Thymus (tissue), 11 donors: Measurements from ENCODE around the gene MIR17HG. TPM values are rescaled to one million over a fixed set of nuclear protein-coding genes. Genes with fewer than 3 reads are reported as not detected.
"Not testable (repeated sequence)": the region's sequence is repeated elsewhere in the genome, so short reads cannot be mapped to it uniquely, and the experiment has no call there.

Source experiments
- DNase-seq, 9 donors: peaks; one replicate each; pipeline ENCODE4 v3.0.0-alpha.2; 2013; ENCODE audit warnings: low spot score in 9 of 9, low read depth in 6 of 9, missing footprints in 1 of 9
- H3K27ac ChIP-seq, 2 donors: one replicate each; pipeline ENCODE4 v1.5.1; 2013; ENCODE audit warnings: control low read depth in 1 of 2, low read depth in 1 of 2, low read length in 1 of 2, mild to moderate bottlenecking in 1 of 2, moderate library complexity in 1 of 2
- H3K27me3 ChIP-seq, 2 donors: one replicate each; pipeline ENCODE4 v1.5.1; 2013; ENCODE audit warnings: low read length in 1 of 2; ENCODE audit not compliant: control insufficient read depth in 2 of 2, insufficient read depth in 1 of 2
- H3K36me3 ChIP-seq, 2 donors: one replicate each; pipeline ENCODE4 v1.5.1; 2013; ENCODE audit warnings: low read length in 1 of 2, mild to moderate bottlenecking in 1 of 2, moderate library complexity in 1 of 2; ENCODE audit not compliant: control insufficient read depth in 2 of 2, insufficient read depth in 2 of 2
- H3K4me1 ChIP-seq, 2 donors: one replicate each; pipeline ENCODE4 v1.5.1; 2013; ENCODE audit warnings: low read length in 2 of 2; ENCODE audit not compliant: control insufficient read depth in 2 of 2, insufficient read depth in 2 of 2
- H3K4me3 ChIP-seq, 2 donors: one replicate each; pipeline ENCODE4 v1.5.1; 2013; ENCODE audit warnings: low read length in 2 of 2, control low read depth in 1 of 2, mild to moderate bottlenecking in 1 of 2
- H3K9me3 ChIP-seq, 2 donors: one replicate each; pipeline ENCODE4 v1.5.1; 2013; ENCODE audit warnings: low read length in 1 of 2, mild to moderate bottlenecking in 1 of 2; ENCODE audit not compliant: control insufficient read depth in 2 of 2, insufficient read depth in 1 of 2
- WGBS: extraction: QIAGEN DNeasy Blood & Tissue Kit; methylation state at CpG from one replicate; pipeline ENCODE4 v1.1.7; 2013; 5-methylcytosine and 5-hydroxymethylcytosine counted together
- polyA plus RNA-seq: library from polyadenylated mRNA; stranded (reverse); fragments of 200-250 nt; gene quantifications from one replicate; pipeline ENCODE4 v1.2.3, GENCODE V29; 2013
- total RNA-seq: library from RNA; stranded (reverse); fragments of 120-200 nt; gene quantifications from one replicate; pipeline ENCODE4 v1.2.4, GENCODE V29; 2013
- donor health status: healthy.

Gene MIR17HG
- total and polyA plus RNA-seq, 2 donors = 9.6 to 10.2 TPM

DNA sequence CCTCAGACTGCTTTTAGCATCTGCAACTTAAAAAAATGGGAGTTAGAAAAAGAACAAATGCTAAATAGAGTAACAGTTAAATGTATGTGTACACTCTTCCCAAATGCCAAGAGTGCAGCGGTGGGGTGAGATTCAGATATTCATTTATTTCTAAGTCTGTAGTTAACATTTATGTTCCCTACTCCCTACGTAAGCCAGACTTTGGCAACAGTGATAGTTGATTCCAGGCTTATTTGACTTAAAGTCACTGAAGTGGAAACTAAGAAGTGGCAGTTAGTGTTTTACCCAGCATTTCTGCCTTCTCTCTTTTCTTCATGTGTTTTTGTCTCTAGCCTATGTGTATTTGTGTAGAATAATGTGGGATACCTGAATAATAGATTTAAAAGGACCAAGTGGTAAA lies 4.5 kb downstream of the MIR17HG start:
- Histone ChIP-seq H3K4me1 (peaks cover 6 to 8% of the 10 kb centered on the region in 2 donors), H3K9me3 (no peaks in the 10 kb centered on the region), H3K27ac (no peak overlapping the region), H3K36me3 (peaks cover 4 to 59% of the 10 kb centered on the region in 2 donors), H3K4me3 (no peak overlapping the region), H3K27me3 (no peaks in the 10 kb centered on the region)
- no peak for DNase-seq
- WGBS = 97% methylated on average over 2 of the region's 2 CpGs

DNA sequence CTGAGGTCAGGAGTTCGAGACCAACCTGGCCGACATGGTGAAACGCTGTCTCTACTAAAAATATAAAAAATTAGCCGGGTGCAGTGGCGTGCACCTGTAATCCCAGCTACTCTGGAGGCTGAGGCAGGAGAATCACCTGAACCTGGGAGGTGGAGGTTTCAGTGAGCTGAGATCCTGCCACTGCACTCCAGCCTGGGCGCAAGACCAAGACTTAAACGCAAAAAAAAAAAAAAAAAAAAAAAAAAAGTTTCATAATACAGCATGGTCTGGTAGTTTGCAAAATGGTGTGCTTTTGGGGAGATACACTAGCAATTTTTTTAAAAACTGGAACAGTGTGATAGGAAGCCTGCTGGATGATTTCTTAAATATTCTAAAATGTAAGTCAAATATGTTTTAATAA lies 5.4 kb downstream of the MIR17HG start:
- DNase-seq, H3K4me3 ChIP-seq, H3K9me3 ChIP-seq, H3K4me1 ChIP-seq, H3K27ac ChIP-seq, H3K27me3 ChIP-seq: not testable (repeated sequence)
- peaks cover 4 to 66% of the 10 kb centered on the region in 2 donors for H3K36me3 ChIP-seq
- 96% methylated on average over 7 of the region's 7 CpGs for WGBS

DNA sequence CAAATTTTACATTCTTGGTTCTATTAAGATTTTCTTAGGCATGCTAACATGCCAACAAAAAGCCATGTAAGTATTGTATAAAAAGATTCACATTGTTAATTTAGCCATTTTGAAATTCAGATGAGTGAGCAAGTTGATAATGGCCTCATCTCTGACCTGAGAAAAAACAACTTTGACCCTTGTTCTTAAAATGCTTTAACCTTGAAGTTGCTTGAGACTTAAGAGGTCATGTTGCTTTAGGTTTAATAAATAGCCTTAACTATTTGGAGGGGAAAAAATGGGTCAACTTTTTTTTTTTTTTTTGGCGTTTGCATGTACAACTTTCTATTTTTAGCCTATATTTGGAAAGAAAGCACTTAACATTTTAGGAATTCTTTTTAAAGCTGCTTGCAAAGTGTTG lies 6.0 kb downstream of the MIR17HG start:
- Histone ChIP-seq H3K27me3 (no peaks in the 10 kb centered on the region), H3K4me3 (no peak overlapping the region), H3K4me1 (peaks cover 4 to 8% of the 10 kb centered on the region in 2 donors), H3K9me3 (no peaks in the 10 kb centered on the region), H3K27ac (no peak overlapping the region), H3K36me3 (peaks cover 4 to 71% of the 10 kb centered on the region in 2 donors)
- DNase-seq = no peak
- 81% methylated on average over 1 of the region's 1 CpG for WGBS

DNA sequence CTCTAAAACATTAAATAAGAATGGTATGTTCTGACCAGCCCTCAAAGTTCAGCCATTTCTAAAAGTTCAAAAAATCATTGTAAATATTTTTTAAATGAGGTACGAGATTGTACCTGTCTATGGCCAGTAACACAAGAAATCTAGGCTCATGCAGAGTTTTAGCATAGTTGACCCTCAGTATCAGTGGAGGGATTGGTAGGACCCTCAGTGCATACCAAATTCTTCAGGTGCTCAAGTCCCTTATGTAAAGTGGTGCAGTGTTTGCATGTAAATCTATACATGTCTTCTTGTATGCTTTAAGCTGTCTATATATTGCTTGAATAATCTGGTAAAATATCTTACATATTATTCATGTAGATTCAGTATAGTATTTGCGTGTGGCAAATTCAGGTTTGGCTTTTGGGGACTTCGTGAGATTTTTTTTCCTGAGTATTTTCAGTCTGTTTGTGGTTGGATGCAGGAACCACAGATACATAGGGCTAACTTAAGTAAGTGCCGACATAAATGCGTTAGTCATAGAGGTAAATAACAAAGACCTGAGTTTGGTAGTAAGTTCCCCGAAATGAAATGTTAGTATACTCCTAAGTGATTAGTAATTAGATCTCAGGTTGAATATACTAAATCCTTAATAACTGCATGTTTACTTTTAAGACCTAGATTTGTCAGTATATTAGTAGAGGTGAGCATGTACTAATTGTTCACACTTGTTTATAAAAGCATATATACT lies 7.8 kb downstream of the MIR17HG start:
- Histone ChIP-seq H3K9me3 (no peaks in the 10 kb centered on the region), H3K4me3 (no peak overlapping the region), H3K27ac (no peak overlapping the region), H3K27me3 (no peaks in the 10 kb centered on the region), H3K4me1 (peaks cover 6 to 9% of the 10 kb centered on the region in 2 donors), H3K36me3 (peaks cover 4 to 72% of the 10 kb centered on the region in 2 donors)
- 90% methylated on average over 6 of the region's 6 CpGs for WGBS
- DNase-seq = no peak

DNA sequence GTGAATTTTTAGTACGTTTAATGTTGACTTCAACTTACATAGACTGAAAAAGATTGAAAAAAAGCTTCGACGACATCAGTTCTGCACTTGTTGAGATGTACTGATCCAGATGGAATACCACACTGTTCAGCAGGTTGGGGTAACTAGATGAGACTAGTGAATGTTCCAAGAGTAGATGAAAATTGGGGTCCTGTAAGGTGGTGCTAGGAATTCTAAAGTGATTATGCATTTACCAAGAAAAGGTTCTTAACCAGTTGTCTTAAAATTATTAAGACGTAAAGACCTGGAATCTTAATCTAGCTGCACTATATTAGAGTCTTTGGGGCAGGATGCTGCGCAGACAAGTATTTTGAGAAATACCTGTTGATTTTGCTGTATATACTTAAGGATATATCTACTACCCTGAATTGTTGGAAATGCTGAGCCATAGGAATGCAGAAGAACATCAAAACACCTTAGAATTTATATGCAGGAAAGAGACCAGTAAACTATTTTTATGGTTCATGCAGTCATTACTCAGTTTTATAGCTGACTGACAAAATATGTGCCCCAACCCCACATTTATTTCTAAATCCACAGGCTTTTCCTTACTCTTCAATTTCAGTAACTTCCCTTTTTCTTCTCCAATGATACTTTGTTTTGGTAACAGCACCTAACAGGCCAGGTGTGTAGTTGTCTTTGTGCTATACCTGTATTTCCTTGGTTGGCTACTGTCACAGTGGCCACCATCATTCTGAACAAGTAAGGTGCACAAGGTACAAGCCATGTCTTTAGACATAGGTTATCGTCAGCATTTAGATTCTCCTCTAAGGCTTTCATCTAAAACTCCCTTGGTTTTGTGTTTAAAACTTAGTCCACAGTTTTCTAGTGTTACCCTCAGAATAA lies 8.6 kb downstream of the MIR17HG start:
- H3K36me3 ChIP-seq = peaks cover 2 to 65% of the 10 kb centered on the region in 2 donors
- WGBS = 97% methylated on average over 6 of the region's 6 CpGs
- no peak overlapping the region for H3K4me3 ChIP-seq

DNA sequence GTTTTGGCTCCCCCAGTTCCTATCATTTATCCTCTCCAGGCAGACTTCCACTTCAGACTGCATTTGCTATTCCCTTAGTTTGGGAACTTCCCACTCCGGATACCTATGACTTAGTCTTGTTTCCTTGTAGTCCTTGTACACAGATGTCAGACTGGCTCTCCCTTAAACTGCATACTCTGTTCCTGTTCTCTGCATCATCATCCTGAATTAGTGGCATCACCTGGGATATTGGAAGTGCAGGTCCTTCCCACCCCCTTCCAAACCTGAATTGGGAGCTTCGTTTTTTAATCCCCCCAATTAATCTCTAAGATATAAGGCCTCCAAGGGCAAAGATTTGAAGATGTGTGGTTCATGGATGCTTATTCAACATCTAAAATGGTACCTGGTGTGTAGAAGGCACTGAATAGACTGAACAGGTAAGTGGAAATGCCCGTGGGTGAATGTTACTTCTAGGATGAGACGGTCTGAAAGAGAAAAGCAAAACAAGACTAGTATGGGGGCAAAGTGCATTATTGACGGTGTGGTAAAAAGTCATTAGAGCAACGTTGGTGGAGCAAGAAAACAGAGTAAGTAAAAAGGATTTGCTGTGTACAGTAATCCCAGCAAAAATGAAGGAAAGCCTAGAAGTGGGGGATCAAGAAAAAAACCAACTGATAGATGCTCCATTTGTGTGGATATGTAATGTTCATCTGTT lies 9.6 kb downstream of the MIR17HG start:
- Histone ChIP-seq H3K9me3 (no peaks in the 10 kb centered on the region), H3K4me3 (no peak overlapping the region), H3K4me1 (peaks cover 0 to 4% of the 10 kb centered on the region in 2 donors), H3K27ac (no peak overlapping the region), H3K36me3 (peaks cover 0 to 59% of the 10 kb centered on the region in 2 donors), H3K27me3 (no peaks in the 10 kb centered on the region)
- DNase-seq = no peak
- WGBS = 95% methylated on average over 6 of the region's 6 CpGs

More for the DNA sequence above, 8.6 kb downstream of the MIR17HG start:
- Histone ChIP-seq H3K4me1 (peaks cover 0 to 6% of the 10 kb centered on the region in 2 donors), H3K27ac (no peak overlapping the region), H3K27me3 (no peaks in the 10 kb centered on the region), H3K9me3 (no peaks in the 10 kb centered on the region)
- no peak for DNase-seq

DNA sequence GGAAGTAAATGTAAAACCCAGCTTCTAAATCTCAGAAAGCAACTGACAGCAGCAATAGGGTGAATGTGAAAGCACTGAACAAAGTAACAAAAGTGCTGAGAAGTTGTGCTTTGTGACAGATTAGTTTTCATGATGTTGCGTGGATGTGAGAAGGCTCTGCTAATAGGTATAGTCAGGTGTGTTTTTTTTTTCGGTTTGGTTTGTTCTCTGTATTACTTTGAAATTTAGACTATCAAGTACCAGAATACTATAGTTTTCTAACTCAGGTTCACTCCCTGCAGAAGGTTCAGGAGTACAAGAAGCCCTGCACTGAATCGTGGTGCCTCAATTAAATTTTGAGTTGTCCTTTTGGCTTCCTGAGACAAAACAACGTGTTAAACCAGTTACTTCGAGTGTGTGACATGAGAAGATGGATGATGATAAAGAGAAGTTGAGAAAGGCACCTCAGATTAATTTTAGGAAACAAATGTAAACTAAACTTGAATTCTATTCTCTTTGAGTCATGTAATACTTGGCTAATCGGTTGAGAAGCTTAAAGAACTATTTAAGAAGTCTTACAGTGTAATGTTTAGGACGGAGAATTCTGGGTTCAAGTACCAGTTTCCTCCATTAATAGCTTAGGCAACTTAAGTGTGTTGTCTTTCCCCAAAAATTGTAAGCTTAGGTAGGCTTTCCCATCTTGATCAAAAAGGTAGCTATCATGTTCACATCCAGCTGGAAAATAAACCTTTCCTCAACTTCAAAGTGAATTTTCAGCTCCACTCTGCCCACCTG lies 10.3 kb downstream of the MIR17HG start:
- no peaks in the 10 kb centered on the region for H3K9me3 ChIP-seq
- DNase-seq = no peak
- WGBS = 82% methylated on average over 7 of the region's 7 CpGs
- peaks cover 0 to 4% of the 10 kb centered on the region in 2 donors for H3K4me1 ChIP-seq
- no peak overlapping the region for H3K4me3 ChIP-seq
- peaks cover 0 to 55% of the 10 kb centered on the region in 2 donors for H3K36me3 ChIP-seq
- H3K27ac ChIP-seq = no peak overlapping the region
- H3K27me3 ChIP-seq = no peaks in the 10 kb centered on the region

DNA sequence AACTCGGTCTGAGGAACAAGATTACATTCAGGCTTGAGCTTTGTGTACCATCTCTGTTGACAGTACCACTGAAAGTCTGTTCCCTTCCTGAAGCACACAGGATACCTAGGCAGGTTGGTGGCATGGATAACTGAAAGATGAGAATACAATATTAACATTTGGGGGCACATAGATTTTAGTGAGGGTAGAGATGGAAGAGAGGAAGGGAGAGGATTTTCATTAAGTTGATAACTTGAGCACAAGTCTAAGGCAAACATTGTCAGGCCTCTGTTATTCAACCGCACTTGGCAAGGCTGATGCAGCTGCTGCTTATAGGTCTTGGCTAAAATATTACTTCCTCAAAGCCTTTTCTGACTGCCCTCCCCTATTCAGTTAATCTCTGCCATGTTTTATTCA lies 10.9 kb downstream of the MIR17HG start:
- H3K36me3 ChIP-seq = peaks cover 0 to 50% of the 10 kb centered on the region in 2 donors
- no peaks in the 10 kb centered on the region for H3K27me3 ChIP-seq
- WGBS = 84% methylated on average over 2 of the region's 2 CpGs
- H3K4me1 ChIP-seq = peaks cover 0 to 4% of the 10 kb centered on the region in 2 donors
- H3K27ac ChIP-seq = no peak overlapping the region
- no peak for DNase-seq
- H3K4me3 ChIP-seq = no peak overlapping the region
- no peaks in the 10 kb centered on the region for H3K9me3 ChIP-seq
